Activated gamma-delta T cell treated with Interleukin-2 at 50 U/mL for 16 hours (primary cell): ENCODE data around the gene SH3BGRL3.
"Not testable (repeated sequence)": the region's sequence is repeated elsewhere in the genome, so short reads cannot be mapped to it uniquely, and the experiment has no call there.

Experiments
- DNase-seq: peaks from one replicate; pipeline ENCODE4 v3.0.0-alpha.2; 2020

The SH3BGRL3 gene

GRCh38 chr1:26291939-26292338 lies 12.1 kb downstream of the SH3BGRL3 start:
- DNase-seq = no peak

- not testable (repeated sequence) for DNase-seq
Measured at GRCh38 chr1:26292735-26293134, 12.8 kb downstream of the SH3BGRL3 start.

GRCh38 chr1:26293911-26294463 lies 14.1 kb downstream of the SH3BGRL3 start:
- no peak for DNase-seq

GRCh38 chr1:26295194-26296138 lies 15.6 kb downstream of the SH3BGRL3 start:
- DNase-seq = no peak

- DNase-seq = no peak
Measured at GRCh38 chr1:26296340-26297056, 16.6 kb downstream of the SH3BGRL3 start.

GRCh38 chr1:26297057-26297790 lies 17.3 kb downstream of the SH3BGRL3 start:
- DNase-seq = no peak

- no peak for DNase-seq
Measured at GRCh38 chr1:26297791-26298124, 17.9 kb downstream of the SH3BGRL3 start.

GRCh38 chr1:26300578-26301275 lies 20.8 kb downstream of the SH3BGRL3 start:
- no peak for DNase-seq

- DNase-seq = no peak
Measured at GRCh38 chr1:26302733-26303405, 23.0 kb downstream of the SH3BGRL3 start.

GRCh38 chr1:26305667-26306289 lies 25.9 kb downstream of the SH3BGRL3 start:
- no peak for DNase-seq

- peak; percentile 90 for DNase-seq
Measured at GRCh38 chr1:26306290-26307229, 26.7 kb downstream of the SH3BGRL3 start, which contains the start of gene UBXN11. Gene UBXN11 (minus strand): TSS chr1:26306636. CDS start chr1:26302883, 3,753 bp downstream.

GRCh38 chr1:26307363-26307781 lies 27.5 kb downstream of the SH3BGRL3 start:
- no peak for DNase-seq

GRCh38 chr1:26307966-26308899 lies 28.3 kb downstream of the SH3BGRL3 start:
- DNase-seq = not testable (repeated sequence)

- no peak for DNase-seq
Measured at GRCh38 chr1:26314501-26314900, 34.6 kb downstream of the SH3BGRL3 start.

GRCh38 chr1:26315874-26316850 lies 36.3 kb downstream of the SH3BGRL3 start:
- DNase-seq = no peak

GRCh38 chr1:26317146-26317545 lies 37.3 kb downstream of the SH3BGRL3 start:
- DNase-seq = no peak

- DNase-seq = peak; percentile 82
Measured at GRCh38 chr1:26317612-26318337, 37.9 kb downstream of the SH3BGRL3 start, which contains the start of gene CD52. Gene CD52 (plus strand): TSS chr1:26317958. CDS start chr1:26318018, 60 bp downstream.
